Lung (tissue), 12 donors: Measurements from ENCODE around the gene IL4R. TPM values are rescaled to one million over a fixed set of nuclear protein-coding genes. Genes with fewer than 3 reads are reported as not detected.

ENCODE experiments used
- ATAC-seq: fragments of 200-7000 bp; cut with Tn5 transposase; one replicate; pipeline ENCODE4 v1.9.1; 2020; ENCODE audit warnings: moderate number of reproducible peaks; ENCODE audit not compliant: insufficient read depth, low FRiP score
- DNase-seq, 3 donors: peaks; one replicate each; pipeline ENCODE4 v3.0.0-alpha.2; 2013 to 2017
- H3K27ac ChIP-seq, 2 donors: one replicate each; pipeline ENCODE4 v1.5.1; 2013; ENCODE audit warnings: mild to moderate bottlenecking in 2 of 2, moderate library complexity in 2 of 2, control low read depth in 1 of 2, inconsistent platforms in 1 of 2, low read depth in 1 of 2, low read length in 1 of 2
- H3K27me3 ChIP-seq, 3 donors: one replicate each; pipeline ENCODE4 v1.5.1; 2013; ENCODE audit warnings: low read length in 2 of 3; ENCODE audit not compliant: control insufficient read depth in 3 of 3, insufficient read depth in 3 of 3
- H3K36me3 ChIP-seq, 4 donors: one replicate each; pipeline ENCODE4 v1.5.1; 2013; ENCODE audit warnings: low read length in 4 of 4, mild to moderate bottlenecking in 1 of 4, moderate library complexity in 1 of 4; ENCODE audit not compliant: control insufficient read depth in 4 of 4, insufficient read depth in 4 of 4
- H3K4me1 ChIP-seq, 5 donors: one replicate each; pipeline ENCODE4 v1.5.1; 2013; ENCODE audit warnings: low read length in 5 of 5, mild to moderate bottlenecking in 2 of 5, moderate library complexity in 1 of 5; ENCODE audit not compliant: control insufficient read depth in 5 of 5, insufficient read depth in 5 of 5
- H3K4me3 ChIP-seq: one replicate; pipeline ENCODE4 v1.5.1; 2013; ENCODE audit warnings: mild to moderate bottlenecking, control low read depth, moderate library complexity
- H3K9ac ChIP-seq, 2 donors: one replicate each; pipeline ENCODE4 v1.5.1; 2013; ENCODE audit warnings: low read length in 2 of 2, control low read depth in 1 of 2; ENCODE audit not compliant: insufficient read depth in 1 of 2
- H3K9me3 ChIP-seq, 4 donors: one replicate each; pipeline ENCODE4 v1.5.1; 2013; ENCODE audit warnings: low read length in 3 of 4, mild to moderate bottlenecking in 1 of 4, moderate library complexity in 1 of 4; ENCODE audit not compliant: control insufficient read depth in 4 of 4, insufficient read depth in 3 of 4
- CTCF ChIP-seq: IDR thresholded peaks from 2 replicates; pipeline ENCODE4 v1.5.1; 2012; ENCODE audit warnings: mild to moderate bottlenecking; ENCODE audit errors: control extremely low read depth, extremely low read depth
- WGBS, 2 donors: extraction: QIAGEN DNeasy Blood & Tissue Kit; methylation state at CpG; one replicate each; pipeline ENCODE4 v1.1.7; 2013; 5-methylcytosine and 5-hydroxymethylcytosine counted together
- polyA plus RNA-seq, 2 donors: library from polyadenylated mRNA; stranded (reverse); fragments of 200-250 nt; gene quantifications; one replicate each; pipeline ENCODE4 v1.2.1, GENCODE V29; 2013
- total RNA-seq, 2 donors: library from RNA; depleted of rRNA in 1 of 2; stranded (reverse); fragments of >200 nt in 1 of 2; gene quantifications; one replicate each; pipeline ENCODE4 v1.2.1, GENCODE V29; 2014 to 2021
- donor health status: control.
- donor health status: control.
- donor health status: Bipolar disorder and iron deficiency.
- donor health status: healthy.
- donor health status: DM: yes; HTN: yes; CAD: no.

The IL4R gene
- total and polyA plus RNA-seq, 4 donors: 61.3 to 175 (median 114) TPM

DNA sequence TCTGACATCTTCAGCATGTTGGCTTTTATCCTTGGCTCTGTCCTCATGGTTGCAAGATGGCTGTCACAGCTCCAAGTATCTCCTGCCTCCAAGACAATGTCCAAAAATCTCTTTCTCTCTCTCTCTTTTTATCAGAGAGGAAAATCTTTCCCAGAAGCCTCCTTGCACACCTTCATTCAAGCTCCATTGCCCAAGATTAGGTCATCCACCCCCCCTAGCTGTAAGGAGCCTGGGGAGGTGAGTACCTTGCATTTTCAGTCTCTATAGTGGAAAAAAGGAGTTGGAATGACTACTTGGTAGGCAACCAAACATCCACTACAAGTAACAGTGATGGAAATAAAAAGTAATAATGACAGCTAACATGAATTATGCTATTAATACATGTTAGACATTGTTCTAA, 23.2 kb upstream of the IL4R start:
- Histone ChIP-seq H3K4me3 (no peak overlapping the region), H3K9ac (no peak overlapping the region), H3K36me3 (no peaks in the 10 kb centered on the region), H3K9me3 (no peaks in the 10 kb centered on the region), H3K27ac (no peak overlapping the region), H3K27me3 (no peaks in the 10 kb centered on the region), H3K4me1 (peaks cover 0 to 4% (median 0%) of the 10 kb centered on the region in 5 donors)
- TF ChIP-seq CTCF: no peak
- DNase-seq (no peak), ATAC-seq (no peak)

- Histone ChIP-seq H3K27ac (no peak overlapping the region), H3K4me1 (peaks cover 0 to 1% (median 0%) of the 10 kb centered on the region in 5 donors), H3K9ac (no peak overlapping the region), H3K9me3 (no peaks in the 10 kb centered on the region), H3K36me3 (no peaks in the 10 kb centered on the region), H3K4me3 (no peak overlapping the region), H3K27me3 (no peaks in the 10 kb centered on the region)
- DNase-seq (no peak), ATAC-seq (no peak)
- WGBS, 2 donors: 78 to 86% methylated on average over 5 of the region's 5 CpGs
- TF ChIP-seq CTCF: no peak
Observed at GRCh38 chr16:27291106-27291505, 22.7 kb upstream of the IL4R start.

GRCh38 chr16:27291722-27292240, 22.0 kb upstream of the IL4R start:
- 93 to 97% methylated on average over 4 of the region's 4 CpGs for WGBS, 2 donors
- Histone ChIP-seq H3K9ac (no peak overlapping the region), H3K27me3 (no peaks in the 10 kb centered on the region), H3K4me1 (peaks cover 0 to 1% (median 0%) of the 10 kb centered on the region in 5 donors), H3K4me3 (no peak overlapping the region), H3K36me3 (no peaks in the 10 kb centered on the region), H3K9me3 (no peaks in the 10 kb centered on the region), H3K27ac (no peak overlapping the region)
- ATAC-seq (no peak), DNase-seq (no peak)
- TF ChIP-seq CTCF: no peak

DNA sequence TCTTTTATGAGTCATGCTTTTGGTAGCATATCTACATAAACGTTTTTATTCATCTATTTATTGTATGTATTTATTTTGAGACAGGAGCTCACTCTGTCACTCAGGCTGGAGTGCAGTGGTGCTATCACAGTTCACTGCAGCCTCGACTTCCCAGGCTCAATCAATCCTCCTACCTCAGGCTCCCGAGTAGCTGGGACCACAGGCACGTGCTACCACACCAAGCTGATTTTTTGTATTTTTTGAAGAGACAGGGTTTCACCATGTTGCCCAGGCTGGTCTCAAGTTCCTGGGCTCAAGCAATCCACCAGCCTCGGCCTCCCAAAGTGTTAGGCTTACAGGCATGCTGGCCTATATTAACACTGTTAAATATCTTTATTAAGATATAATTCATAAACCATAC, 20.4 kb upstream of the IL4R start:
- Histone ChIP-seq H3K9ac (no peak overlapping the region), H3K36me3 (no peaks in the 10 kb centered on the region), H3K4me1 (no peaks in the 10 kb centered on the region), H3K27me3 (no peaks in the 10 kb centered on the region), H3K9me3 (no peaks in the 10 kb centered on the region), H3K4me3 (no peak overlapping the region), H3K27ac (no peak overlapping the region)
- 69 to 75% methylated on average over 5 of the region's 5 CpGs for WGBS, 2 donors
- no peak for TF ChIP-seq CTCF
- ATAC-seq (no peak), DNase-seq (no peak)
